SK-N-MC (cell line): ENCODE results near the gene UBE2E2.

Source experiments
- DNase-seq: peaks from one replicate; pipeline ENCODE4 v3.0.0-alpha.2; 2011; ENCODE audit warnings: low read depth, low spot score
- H3K27ac ChIP-seq: fragments of 200-600 bp; sonication (generic); 2 replicates; pipeline ENCODE4 v1.5.1; 2016; ENCODE audit warnings: mixed run types
- H3K36me3 ChIP-seq: fragments of 200-600 bp; sonication (generic); 2 replicates; pipeline ENCODE4 v1.6.1; 2017; ENCODE audit warnings: antibody characterized with exemption, low read length, mixed read lengths; ENCODE audit not compliant: insufficient read depth
- H3K4me3 ChIP-seq: fragments of 200-600 bp; sonication (generic); 2 replicates; pipeline ENCODE4 v1.5.1; 2016
- H3K9ac ChIP-seq: fragments of 200-600 bp; sonication (generic); 2 replicates; pipeline ENCODE4 v1.8.0; 2017; ENCODE audit warnings: mixed run types, mixed read lengths; ENCODE audit not compliant: insufficient read length
- H3K9me3 ChIP-seq: fragments of 200-600 bp; sonication (generic); 2 replicates; pipeline ENCODE4 v1.6.1; 2017; ENCODE audit warnings: low read depth, mild to moderate bottlenecking, antibody characterized with exemption, low read length, moderate library complexity, mixed read lengths
- EZH2 ChIP-seq: fragments of 200-600 bp; sonication (generic); IDR thresholded peaks from one replicate; pipeline ENCODE4 v1.6.1; 2017; ENCODE audit warnings: antibody characterized with exemption
- FOXP2 ChIP-seq: optimal IDR thresholded peaks from 2 replicates; pipeline ENCODE3; 2011; ENCODE audit warnings: mild to moderate bottlenecking, moderate library complexity; ENCODE audit not compliant: insufficient read depth; ENCODE audit errors: extremely low read length, control extremely low read depth
- POLR2AphosphoS5 ChIP-seq: IDR thresholded peaks from 2 replicates; pipeline ENCODE4 v1.6.1; 2012; ENCODE audit warnings: mild to moderate bottlenecking, low read depth, low read length, borderline replicate concordance

Gene UBE2E2

DNA sequence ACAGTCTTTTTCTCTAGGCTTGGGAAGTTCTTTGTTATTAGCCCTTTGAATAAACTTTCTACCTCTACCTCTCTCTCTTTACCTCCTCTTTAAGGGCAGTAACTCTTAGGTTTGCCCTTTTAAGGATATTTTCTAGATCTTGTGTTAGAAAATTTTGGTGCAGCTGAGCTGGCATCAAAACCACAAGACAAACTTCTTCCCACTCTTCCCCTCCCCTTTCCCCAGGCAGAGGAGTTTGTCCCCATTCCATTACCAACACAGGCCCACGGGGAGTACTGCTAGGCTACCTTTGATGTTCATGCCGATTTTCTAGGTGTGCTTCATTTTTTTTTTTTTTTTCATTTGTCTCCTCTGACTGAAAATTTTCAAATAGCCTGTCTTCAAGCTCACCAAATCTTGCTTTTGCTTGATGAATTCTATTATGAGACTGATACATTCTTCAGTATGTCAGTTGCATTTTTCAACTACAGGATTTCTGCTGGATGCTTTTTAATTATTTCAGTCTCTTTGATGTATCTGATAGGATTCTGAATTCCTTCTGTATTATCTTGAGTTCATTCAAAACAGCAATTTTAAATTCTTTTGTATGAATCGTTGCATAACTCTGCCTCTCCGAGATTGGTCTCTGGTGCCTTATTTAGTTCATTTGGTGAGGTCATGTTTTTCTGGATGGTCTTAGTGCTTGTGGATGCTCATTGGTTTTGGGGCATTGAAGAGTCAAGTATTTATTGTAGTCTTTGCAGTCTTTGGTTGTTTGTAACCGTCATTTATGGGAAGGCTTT lies 112.0 kb downstream of the UBE2E2 start:
- Histone ChIP-seq H3K27ac (no peak overlapping the region), H3K4me3 (no peak overlapping the region), H3K9me3 (no peaks in the 10 kb centered on the region), H3K36me3 (no peaks in the 10 kb centered on the region), H3K9ac (no peak overlapping the region)
- no peak for DNase-seq
- TF ChIP-seq FOXP2 (no peak), EZH2 (no peak), POLR2AphosphoS5 (no peak)

DNA sequence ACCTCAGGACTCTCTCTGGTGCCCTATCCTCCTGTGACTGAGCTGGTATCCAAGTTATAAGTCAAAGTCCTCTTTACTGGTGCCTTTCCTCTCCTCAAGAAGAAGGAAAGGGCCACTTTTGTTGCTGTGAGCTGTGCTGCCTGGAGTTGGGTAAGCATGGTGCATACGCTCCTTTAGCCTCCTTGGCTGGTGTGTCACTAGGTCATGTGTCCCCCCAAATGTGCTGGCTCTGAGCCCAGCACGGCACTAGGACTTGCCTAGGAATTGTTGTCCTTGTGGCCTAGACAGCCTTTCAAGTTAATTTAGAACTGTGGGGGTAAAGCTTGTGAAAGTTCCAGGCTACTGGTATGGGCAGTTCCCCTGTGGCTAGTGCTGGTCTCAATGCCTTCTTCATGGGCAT lies 113.8 kb downstream of the UBE2E2 start:
- no peak overlapping the region for H3K9ac ChIP-seq
- TF ChIP-seq EZH2 (no peak), FOXP2 (no peak), POLR2AphosphoS5 (no peak)
- H3K4me3 ChIP-seq, result no peak overlapping the region
- DNase-seq, result no peak
- no peaks in the 10 kb centered on the region for H3K36me3 ChIP-seq
- H3K27ac ChIP-seq, result no peak overlapping the region
- no peaks in the 10 kb centered on the region for H3K9me3 ChIP-seq

DNA sequence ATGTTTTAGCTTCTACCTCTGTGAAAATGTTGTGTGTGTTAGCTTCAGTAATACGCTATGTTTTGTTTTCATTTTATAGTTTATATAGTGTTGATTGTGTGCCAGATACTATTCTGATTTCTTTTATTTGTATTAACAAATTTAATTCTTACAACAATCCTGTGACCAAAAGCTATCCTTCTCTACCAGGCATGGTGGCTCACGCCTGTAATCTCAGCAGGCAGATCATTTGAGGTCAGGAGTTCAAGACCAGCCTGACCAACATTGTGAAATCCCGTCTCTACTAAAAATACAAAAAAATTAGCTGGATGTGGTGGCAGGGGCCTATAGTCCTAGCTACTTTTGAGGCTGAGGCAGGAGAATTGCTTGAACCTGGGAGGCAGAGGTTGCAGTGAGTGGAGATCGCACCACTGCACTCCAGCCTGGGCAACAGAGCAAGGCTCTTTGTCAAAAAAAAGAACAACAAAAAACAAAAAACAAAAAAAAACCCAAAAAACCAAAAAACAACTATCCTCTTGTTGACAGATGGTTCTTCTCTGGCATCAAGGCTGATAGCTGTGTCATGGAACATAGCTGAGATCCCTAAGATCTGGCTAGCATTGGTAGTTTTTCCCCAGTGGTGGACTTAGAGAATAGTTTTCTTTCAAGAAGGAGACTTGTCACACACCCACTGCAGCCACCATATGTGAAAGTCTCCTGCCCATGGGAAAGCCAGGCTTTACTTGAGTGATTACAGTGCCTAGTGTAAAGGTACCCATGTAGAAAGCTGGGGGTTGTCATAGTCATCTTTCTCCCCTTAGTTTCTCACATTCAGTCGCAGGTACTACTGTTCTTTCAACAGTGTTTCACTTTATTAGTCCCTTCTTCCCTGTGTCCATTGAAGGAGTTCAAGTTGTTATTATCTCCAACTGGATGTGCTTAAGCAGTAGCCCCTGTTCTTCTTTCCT lies 116.5 kb downstream of the UBE2E2 start:
- no peaks in the 10 kb centered on the region for H3K36me3 ChIP-seq
- DNase-seq, result no peak
- no peaks in the 10 kb centered on the region for H3K9me3 ChIP-seq
- TF ChIP-seq POLR2AphosphoS5 (no peak), EZH2 (no peak), FOXP2 (no peak)
- H3K27ac ChIP-seq, result no peak overlapping the region
- no peak overlapping the region for H3K4me3 ChIP-seq
- H3K9ac ChIP-seq, result no peak overlapping the region

DNA sequence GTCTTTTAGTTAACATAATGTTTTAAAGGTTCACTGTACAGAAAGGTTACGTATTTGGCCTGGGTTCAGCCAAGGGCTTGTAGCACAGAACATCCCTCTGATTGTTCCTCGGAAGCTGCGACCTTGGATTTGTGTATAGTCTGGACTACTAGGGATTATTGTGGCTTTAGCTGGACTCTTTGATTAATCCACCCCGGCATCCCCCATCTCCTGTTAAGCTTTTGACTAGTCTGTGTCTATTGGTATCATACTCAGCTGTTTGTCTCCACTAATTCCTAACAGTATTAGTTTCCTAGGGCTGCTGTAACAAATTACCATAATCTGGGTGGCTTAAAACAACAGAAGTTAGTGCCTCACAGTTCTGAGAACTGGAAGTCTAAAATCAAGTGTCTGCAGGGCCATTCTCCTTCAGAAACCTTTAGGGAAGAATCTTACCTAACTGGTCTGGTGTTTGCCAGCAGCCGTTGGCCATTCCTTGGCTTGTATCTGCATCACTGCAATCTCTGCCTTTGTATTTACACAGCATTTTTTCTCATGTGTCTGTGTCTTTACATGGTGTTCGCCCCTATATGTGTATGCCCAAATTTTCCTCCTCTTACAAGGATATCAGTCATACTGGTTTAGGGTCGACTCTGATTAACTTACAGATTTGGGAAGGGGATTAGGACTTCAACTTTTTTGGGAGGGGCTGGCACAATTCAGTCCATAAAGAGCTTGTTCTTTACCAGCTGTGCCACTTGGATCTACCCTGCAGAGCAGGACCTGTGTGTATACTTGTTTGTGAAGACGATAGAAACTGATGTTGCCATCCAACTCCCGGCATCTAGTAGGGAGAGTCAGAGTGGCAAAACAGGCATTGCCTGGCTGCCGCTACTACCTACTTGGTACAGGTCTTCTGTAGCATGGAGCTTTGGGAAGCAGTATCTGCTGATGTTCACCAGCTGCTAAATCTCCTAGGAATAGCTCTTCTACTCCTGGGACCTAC lies 117.8 kb downstream of the UBE2E2 start:
- DNase-seq, result no peak
- H3K27ac ChIP-seq, result no peak overlapping the region
- no peak overlapping the region for H3K4me3 ChIP-seq
- H3K36me3 ChIP-seq, result no peaks in the 10 kb centered on the region
- TF ChIP-seq EZH2 (no peak), FOXP2 (no peak), POLR2AphosphoS5 (no peak)
- no peak overlapping the region for H3K9ac ChIP-seq
- no peaks in the 10 kb centered on the region for H3K9me3 ChIP-seq

DNA sequence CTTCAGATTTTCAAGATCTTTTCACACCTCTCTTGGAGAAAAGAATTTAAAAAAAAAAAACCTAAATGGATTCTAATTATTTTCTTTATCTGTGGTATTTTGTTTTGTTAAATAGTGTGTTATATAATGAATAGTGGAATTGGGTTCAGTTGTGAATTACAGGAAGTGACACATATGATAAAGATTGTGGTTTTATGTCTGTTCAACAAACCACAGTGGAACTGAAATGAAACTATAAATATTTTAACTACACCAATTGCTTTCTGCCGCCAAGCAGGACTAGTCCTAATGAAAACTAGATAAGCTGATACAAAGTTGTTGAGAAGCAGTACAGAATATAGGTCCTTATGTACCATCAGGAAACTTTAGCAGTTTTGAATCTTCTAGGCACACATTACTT lies 121.6 kb downstream of the UBE2E2 start:
- Histone ChIP-seq H3K9ac (no peak overlapping the region), H3K9me3 (no peaks in the 10 kb centered on the region), H3K36me3 (no peaks in the 10 kb centered on the region), H3K27ac (no peak overlapping the region), H3K4me3 (peak overlapping the region; percentile 18; the same call in 1 of the 2 replicates)
- no peak for TF ChIP-seq EZH2
- peak; percentile 1 for DNase-seq

DNA sequence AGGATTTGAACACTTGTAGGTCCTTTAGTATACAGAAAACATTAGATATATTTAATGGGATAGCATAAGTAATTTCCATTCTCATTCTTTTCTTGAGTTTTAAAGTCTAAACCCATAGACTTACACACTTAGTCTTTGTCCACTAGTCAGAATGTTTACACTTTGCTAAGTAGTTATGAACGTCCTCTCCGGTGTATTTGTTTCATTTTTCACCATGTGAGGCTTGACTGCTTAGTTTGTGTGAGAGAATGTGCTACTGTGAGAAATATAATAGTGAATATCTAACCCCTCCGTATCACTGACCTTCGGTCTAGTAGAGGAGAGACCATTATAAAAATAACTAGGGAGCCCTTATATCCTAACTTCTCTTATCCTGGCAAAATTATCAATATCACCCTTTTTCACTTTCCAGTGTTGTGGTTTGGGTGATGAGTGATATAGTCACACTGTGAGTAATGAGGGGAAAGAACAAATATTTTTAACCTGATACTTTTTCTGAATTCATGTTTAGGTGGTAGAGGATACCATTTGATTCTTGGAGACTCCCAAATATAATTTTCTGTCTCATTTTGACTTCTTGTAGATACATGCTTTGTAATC lies 122.4 kb downstream of the UBE2E2 start:
- TF ChIP-seq EZH2, result no peak
- Histone ChIP-seq H3K9ac (no peak overlapping the region), H3K36me3 (no peaks in the 10 kb centered on the region), H3K9me3 (no peaks in the 10 kb centered on the region), H3K4me3 (no peak overlapping the region), H3K27ac (no peak overlapping the region)
- DNase-seq, result no peak

DNA sequence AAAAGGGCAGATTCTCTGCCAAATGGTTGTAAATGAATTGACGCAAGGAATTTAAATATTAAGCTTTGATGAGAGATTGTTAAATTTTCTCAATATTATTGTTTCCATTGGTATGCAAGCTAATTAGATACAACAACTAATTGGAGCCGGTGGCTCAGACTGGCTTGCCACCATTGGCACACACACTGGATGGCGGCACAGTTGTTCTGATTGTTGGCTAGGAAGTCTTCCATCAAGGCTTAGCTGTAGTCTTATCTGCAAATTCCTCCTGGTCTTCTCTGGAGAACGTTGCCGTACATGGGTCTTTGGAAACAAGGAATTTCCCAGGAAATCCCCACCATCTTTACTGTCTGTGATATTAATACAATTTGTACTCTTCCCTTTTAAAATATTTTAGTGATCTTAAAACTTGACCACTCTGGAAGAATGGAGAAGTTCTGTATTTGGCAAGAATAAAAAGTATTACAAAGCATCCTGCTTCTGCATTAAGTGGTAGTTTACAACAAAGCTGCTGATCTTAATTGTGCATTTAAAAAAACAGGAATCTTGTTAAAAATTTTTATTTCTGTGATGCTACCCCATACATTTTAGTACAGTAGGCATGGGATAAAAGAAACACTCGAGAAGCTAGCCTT lies 126.5 kb downstream of the UBE2E2 start:
- no peaks in the 10 kb centered on the region for H3K9me3 ChIP-seq
- DNase-seq, result no peak
- TF ChIP-seq POLR2AphosphoS5, result no peak
- H3K36me3 ChIP-seq, result no peaks in the 10 kb centered on the region
- H3K9ac ChIP-seq, result no peak overlapping the region
- no peak overlapping the region for H3K27ac ChIP-seq
- H3K4me3 ChIP-seq, result no peak overlapping the region

DNA sequence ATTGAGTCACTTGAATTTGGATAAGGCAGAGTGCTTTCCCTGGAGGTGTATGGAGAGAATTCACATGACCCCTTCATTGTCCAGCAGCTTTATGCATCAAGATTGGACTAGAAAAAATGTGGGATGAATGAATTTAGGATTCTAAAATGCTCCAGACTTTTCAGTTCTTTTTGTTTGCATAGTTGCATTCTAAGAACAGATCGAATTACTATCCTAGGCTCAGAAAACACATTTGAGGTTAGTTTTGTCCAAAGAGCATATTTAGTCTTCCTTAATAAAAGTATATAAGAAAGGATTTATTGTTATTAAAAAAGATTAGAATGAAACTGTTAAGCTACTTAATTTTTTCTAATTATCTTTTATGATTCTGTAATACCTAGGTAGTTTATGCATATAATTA lies 127.4 kb downstream of the UBE2E2 start:
- DNase-seq, result no peak
- Histone ChIP-seq H3K9me3 (no peaks in the 10 kb centered on the region), H3K36me3 (no peaks in the 10 kb centered on the region), H3K9ac (no peak overlapping the region), H3K4me3 (no peak overlapping the region), H3K27ac (no peak overlapping the region)
- TF ChIP-seq EZH2, result no peak
- no peak for TF ChIP-seq FOXP2
- TF ChIP-seq POLR2AphosphoS5, result no peak
